NCI-H187 (cell line): ENCODE data around the gene MYH10.

Source experiments
- DNase-seq, 2 experiments: peaks; one replicate each; lab custom pipeline; 2025; lab: John Stamatoyannopoulos, UW

MYH10 gene

DNA sequence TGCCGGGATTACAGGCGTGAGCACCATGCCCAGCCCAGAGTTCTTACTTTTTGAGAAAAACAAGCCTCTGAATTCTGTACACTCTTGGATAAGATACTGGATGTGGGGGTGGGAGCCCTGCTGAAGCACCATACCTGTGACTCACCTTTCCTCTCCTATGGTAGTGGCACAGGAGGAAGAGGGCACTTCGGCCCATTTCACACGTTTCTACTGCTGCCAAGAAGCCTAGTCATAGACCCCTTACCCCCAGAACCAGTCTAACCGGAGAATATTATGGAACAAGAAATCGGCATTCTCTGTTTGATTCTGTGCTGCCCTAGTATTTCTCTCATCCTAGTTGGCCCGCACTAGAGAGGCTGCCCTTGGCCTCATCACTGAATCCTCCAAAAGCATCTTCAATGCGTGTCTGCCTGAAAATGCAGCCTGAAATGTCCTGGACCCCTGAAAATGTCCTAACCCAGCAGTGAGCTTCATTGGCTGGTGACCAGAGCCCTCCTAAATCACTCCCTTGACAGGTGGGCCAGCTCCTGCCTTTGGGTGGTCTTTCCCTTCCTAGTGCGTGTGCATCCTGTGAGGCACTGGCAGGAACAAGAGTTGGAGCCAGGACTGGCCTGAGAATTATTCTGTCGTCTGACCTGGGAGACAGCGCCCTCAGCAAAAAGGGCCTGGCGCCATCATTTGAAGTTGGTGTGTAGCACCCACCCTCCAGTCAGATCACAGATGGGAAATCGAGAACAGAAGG, 156.9 kb downstream of the MYH10 start:
- no peak for DNase-seq

- DNase-seq = no peak
These were observed 157.9 kb downstream of the MYH10 start for GRCh38 chr17:8472663-8473062.

DNA sequence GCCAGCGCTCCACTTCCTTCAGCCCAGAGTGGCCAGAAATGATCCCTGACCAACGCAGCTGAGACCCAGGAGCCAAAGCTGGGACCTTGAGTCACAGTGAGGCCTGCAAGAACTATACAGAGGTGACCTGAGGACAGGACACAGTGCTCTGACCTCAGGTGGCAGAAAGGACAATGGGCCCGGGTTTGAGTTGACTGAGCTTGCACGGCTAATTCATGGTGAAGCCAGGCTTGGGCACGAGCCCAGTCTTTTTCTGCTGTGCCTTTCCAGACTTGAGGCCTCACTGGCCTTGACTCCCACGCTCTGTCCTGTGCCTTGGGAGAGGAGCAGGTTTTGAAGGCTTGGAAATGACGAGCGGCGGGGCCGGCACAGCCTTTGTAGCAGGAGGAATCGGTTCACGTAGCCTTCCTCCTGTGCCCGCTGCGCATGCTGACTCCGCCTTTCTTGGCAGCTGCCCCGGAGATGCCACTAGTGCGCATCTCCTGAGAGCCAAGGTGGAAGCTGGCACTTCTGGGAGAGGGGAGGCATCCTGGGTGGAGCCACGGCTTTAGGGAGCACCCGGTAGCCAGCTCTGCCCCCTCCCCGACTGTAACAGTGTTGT, 160.0 kb downstream of the MYH10 start:
- DNase-seq = peak; percentile 13 to 27

DNA sequence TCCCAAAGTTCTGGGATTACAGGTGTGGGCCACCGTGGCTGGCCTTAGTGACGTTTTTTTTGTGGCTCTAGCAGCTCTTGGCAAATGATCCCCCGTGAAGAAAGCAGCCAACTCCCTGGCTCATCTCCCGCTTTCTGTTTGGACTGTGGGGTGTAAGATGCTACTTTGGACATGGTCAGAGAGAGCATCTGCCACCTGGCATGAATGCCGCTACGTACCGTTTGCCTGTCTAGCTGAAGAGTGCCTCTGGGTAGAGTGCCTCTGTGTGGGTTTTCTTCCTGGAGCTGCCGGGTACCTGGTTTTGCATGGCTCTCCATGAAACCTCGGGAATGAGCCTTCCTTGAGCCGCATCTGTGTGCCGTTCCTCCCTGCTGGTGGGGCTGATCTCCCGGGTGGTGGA, 160.6 kb downstream of the MYH10 start:
- DNase-seq = no peak

GRCh38 chr17:8468980-8469379, 161.5 kb downstream of the MYH10 start:
- no peak for DNase-seq

DNA sequence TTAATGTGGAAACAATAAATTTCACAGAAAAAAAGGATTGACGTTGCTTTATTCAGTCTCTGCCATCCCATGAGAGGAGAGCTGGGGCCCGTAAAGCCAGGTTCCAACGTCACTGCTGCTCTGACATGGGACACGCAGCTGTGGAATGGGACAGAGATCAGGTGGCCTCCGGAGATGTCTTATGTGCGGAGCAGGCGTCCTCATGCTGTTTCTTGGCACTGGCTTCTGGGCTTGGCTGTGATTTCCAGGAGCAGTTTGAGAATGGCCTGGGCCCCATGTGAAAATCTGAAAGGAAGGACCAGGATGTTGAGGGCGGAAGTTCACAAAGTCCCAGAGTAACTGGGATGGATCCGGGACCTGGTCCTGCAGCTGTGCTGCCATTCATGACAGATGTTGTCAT, 162.4 kb downstream of the MYH10 start:
- DNase-seq = no peak

GRCh38 chr17:8467527-8467926, 163.0 kb downstream of the MYH10 start:
- DNase-seq = no peak

DNA sequence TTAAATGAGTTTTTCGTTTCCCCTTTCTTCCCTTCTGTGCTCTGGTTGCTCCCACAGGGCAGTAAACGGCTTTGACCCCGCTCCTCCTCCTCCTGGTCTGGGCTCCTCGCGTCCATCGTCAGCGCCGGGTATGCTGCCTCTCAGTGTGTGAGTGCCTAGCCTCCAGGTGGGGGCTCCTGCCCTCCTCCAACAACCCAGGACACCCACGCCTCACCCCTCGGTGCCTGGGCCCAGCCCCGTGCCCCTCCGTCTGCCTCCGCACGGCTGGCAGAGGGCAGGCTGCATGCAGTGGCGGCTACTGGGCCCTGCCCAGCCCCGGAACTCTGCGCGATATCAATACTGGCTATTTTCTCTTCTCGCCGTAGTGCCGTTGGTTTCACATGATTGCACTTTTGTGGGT, 163.7 kb downstream of the MYH10 start:
- no peak for DNase-seq

DNA sequence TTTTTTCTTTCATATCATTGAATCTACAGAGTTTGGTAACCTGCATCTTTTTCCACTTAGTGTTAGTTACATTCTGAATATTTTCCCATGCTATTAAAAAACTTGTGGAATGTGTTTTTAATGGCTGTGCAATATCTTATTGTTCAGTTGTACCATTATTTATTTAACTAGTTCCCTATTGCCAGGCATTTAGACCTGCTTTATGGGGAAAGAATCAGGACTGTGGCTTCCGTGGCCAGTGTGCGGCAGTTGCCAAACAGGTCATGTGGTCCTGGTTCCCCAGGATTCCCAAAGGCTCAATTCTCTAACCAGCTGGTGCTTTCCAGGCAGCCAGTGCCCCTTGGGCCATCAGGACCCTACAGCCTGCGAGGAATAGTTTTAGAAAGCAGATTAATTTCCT, 164.1 kb downstream of the MYH10 start:
- no peak for DNase-seq

DNA sequence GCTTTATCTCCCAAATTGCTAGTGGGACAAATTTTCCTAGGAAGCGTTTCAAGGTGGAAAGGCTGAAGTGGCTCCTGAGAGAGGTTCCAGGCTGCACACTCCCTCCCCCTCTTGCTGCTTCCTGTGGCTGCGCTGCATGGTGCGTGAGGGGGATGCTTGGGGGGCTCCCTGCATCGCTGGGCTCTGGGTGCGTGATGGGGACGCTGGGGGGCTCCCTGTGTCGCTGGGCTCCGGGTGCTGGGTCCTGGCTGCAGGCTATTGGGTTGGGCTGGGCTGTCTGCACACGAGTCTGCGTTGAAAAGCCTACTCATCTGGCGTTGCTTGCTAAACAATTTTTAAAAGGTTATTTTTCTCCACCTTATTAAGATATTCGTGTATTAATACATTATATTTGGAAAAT, 164.8 kb downstream of the MYH10 start:
- DNase-seq = no peak

- DNase-seq = no peak
These were observed 165.2 kb downstream of the MYH10 start for GRCh38 chr17:8465356-8465755.

- DNase-seq = no peak
These were observed 165.6 kb downstream of the MYH10 start for GRCh38 chr17:8464941-8465340.

GRCh38 chr17:8463099-8463498, 167.4 kb downstream of the MYH10 start:
- DNase-seq = no peak

DNA sequence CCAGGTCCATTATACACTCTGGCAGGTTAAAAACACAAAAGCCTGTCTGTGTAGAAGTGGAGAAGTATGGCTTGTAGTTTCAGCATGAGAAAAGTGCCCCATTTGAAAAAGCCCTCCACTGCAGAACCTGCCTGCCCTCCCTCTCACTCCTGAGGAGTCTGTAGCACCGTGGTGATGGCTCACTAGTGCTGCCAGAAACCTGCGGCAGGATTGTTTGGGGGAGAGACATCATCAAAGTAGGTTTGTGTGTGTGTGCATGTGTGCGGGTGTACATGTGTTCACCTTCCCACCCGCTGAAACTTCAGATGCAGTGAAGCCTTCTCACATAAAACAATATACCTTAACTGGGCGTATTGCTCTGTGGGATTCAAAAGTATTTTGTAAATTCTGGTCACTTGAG, 168.0 kb downstream of the MYH10 start:
- DNase-seq = no peak

- no peak for DNase-seq
These were observed 170.7 kb downstream of the MYH10 start for GRCh38 chr17:8459831-8460230.

DNA sequence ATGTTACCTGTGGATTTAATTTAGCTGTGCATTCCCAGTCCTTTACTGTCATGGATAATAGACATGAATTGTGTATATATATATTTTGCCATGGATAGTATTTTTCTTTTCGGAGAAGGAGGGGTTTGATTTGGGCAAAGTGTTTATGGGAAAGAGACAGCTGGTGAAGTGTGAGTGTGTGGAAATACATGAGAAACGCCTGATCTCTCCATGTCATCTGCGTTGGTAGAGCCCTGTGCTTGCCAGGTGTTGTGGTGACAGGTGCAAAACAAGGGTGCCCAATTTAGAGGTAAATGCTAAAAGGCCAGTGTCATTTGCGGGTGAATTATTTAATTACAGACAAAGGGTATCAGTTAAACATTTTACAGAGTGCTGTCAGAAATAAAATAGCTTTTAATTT, 171.4 kb downstream of the MYH10 start:
- DNase-seq = peak in 1 of 2 experiments; percentile 24

DNA sequence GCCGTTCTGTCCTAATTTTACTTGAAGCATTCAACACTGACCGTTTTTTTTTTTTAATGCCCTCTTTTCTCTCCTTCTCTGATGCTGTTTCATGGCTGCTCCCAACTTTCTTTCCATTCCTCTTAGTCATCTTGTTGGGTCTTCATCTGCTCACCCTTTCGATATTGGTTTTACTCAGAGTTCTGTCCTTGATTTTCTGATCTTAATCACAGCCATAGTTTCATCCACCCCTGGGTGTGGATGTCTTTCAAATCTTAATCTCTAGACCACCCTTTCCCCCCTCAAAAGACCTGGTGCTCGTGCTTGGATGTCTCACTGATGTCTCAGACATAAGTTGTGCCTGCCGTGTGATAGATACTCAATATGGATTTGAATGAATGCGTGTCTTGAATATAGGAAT, 172.4 kb downstream of the MYH10 start:
- DNase-seq = no peak

DNA sequence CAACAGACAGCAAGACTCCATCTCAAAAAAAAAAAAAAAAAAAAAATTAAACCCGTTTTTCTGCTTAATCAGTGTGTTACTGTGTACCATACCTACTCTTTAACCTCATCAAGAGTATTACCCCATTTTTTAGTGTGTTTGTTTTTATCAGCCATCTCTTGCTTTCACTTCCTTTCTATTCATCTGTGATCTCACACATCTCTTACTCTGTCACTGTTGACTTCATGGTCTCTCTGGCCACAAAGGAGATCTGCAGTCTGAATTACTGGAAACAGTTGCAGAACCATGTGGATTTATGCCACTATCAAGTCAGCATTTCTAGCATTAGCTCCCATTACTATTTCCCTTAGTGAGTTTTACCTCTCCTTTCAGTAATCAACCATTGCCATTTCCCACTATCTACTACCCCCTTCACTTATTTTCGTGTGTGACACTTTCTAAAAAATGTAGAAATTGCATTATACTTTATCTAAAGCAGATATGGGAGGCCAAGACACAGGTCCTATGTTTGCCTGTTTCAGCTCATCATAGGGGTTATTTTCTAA, 174.8 kb downstream of the MYH10 start:
- DNase-seq = no peak

GRCh38 chr17:8453326-8453725, 177.2 kb downstream of the MYH10 start:
- no peak for DNase-seq

DNA sequence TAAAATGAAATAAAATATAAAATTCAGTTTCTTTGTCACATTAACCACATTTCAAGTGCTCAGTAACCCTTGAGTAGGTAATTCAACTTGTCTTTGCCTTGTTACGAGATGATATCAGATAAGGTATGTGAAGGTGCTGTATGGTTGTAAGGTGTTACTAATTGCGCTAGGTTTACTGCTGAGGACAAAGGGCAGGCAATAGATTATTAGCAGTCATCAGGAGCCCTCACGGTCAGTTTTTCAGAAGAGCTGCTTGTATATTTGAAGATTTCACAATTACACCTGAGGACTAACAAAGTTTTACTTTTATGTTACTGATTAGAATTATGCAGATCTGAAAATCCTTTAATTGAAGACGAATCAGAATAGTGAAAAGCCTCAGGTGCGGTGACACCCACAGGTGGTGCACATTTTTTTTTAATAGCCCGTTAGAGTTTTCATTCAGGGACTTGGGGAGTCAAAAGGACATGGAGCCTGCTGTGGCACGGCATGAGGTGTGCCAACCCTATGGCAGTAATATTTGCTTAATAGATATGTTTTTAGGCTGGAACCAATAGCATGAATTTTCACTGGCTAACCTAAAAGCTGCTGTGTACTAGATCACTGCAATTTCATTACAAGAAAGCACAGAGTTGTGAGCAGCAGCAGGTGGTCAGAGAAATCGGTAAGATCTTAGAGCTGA, 178.5 kb downstream of the MYH10 start:
- DNase-seq = no peak

DNA sequence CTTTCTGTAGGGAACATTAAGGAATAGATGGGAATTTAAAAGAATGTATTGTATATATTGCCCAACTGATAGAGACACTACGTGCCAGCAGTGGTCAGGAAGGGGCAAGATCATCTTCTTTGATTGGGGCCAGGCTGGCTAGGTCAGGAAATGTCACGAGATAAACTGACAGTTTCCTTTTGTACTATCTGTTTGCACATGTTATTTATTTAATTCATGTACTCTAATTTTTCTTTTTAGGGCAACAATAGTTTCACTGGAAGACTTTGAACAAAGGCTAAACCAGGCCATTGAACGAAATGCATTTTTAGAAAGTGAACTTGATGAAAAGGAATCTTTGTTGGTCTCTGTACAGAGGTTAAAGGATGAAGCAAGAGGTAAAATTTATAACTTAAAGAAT, 182.2 kb downstream of the MYH10 start:
- DNase-seq = no peak

DNA sequence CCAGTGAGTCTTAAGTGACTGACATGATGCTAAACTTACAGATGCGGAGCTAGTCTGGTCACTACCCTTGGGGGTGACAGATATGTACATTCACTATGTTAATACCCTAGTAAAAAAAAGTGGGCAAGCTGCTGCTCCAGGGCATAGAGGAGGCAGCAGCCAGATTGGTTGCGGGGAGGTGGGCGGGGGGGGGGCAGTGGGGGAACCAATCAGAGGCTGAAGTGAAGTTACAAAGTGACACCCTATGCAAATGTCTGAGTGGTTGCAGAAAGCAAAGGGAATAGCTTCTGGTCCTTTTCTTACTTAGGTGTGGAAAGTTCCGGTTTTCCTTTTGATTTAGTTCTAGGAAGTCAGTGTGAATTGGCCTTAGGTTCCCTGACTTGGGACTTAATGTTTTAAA, 182.7 kb downstream of the MYH10 start:
- DNase-seq = no peak

DNA sequence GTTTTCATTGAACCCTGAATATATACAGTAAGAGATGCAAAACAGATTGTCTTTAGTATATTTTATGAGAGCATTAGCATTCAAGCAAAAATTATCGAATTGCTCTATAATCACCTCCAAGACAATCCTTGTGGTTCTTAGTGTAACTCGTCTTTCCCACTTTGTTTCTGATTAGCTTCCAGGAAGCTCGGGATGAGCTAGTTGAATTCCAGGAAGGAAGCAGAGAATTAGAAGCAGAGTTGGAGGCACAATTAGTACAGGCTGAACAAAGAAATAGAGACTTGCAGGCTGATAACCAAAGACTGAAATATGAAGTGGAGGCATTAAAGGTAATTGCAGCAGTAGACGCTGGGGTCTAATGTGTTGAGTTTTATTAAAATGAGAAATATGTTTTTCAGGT, 185.0 kb downstream of the MYH10 start:
- no peak for DNase-seq
